Dermis lymphatic vessel endothelial cell (primary cell): Measurements from ENCODE around the gene RAX2. TPM values are rescaled to one million over a fixed set of nuclear protein-coding genes. Genes with fewer than 3 reads are reported as not detected.

ENCODE experiments used
- total RNA-seq: library from RNA; depleted of rRNA; stranded (reverse); fragments of >200 nt; gene quantifications from 2 replicates; pipeline ENCODE4 v1.2.1, GENCODE V29; 2014

The RAX2 gene
- total RNA-seq, result not detected in 2 replicates

GRCh38 chr19:3771906-3772455, at the start of gene RAX2:
TSS of gene RAX2 (minus strand) at chr19:3772228. CDS start at chr19:3771742, 486 bp downstream.

GRCh38 chr19:3785938-3786824, 14.2 kb upstream of the RAX2 start, which contains the start of gene MATK:
TSS of gene MATK (minus strand) at chr19:3786381. CDS start at chr19:3785135, 1,246 bp downstream.

GRCh38 chr19:3762501-3763459, 9.2 kb downstream of the RAX2 start, which contains the start of gene MRPL54:
TSS of gene MRPL54 (plus strand) at chr19:3762682. CDS start at chr19:3762701, 19 bp downstream.

GRCh38 chr19:3761382-3762129, 10.5 kb downstream of the RAX2 start, which contains the start of gene APBA3:
TSS of gene APBA3 (minus strand) at chr19:3761692. CDS start at chr19:3760264, 1,428 bp downstream.

Other genes starting within 250 kb of the RAX2 start
- gene TEKTIP1, start 233.1 kb downstream of the RAX2 start, total RNA-seq, result not detected in 2 replicates
- gene MFSD12, start 214.6 kb downstream of the RAX2 start, total RNA-seq, result 46.9 and 60.1 TPM in 2 replicates
- 65.3 and 66.2 TPM in 2 replicates for gene HMG20B, start 199.3 kb downstream of the RAX2 start, total RNA-seq
- 1.1 and 1.2 TPM in 2 replicates for gene GIPC3, start 186.8 kb downstream of the RAX2 start, total RNA-seq
- 1.8 and 2.6 TPM in 2 replicates for gene TBXA2R, start 165.4 kb downstream of the RAX2 start, total RNA-seq
- 17.1 and 18.7 TPM in 2 replicates for gene CACTIN, start 145.4 kb downstream of the RAX2 start, total RNA-seq
- 36.4 and 36.6 TPM in 2 replicates for gene PIP5K1C, start 71.8 kb downstream of the RAX2 start, total RNA-seq
- gene TJP3, start 63.8 kb downstream of the RAX2 start, total RNA-seq, result under 0.01 TPM in 2 replicates
- gene APBA3, start 10.5 kb downstream of the RAX2 start, total RNA-seq, result 15.6 and 19.4 TPM in 2 replicates
- gene MRPL54, start 9.5 kb downstream of the RAX2 start, total RNA-seq, result 43.0 and 53.9 TPM in 2 replicates
- 0.34 and 2.3 TPM in 2 replicates for gene MATK, start 14.2 kb upstream of the RAX2 start, total RNA-seq
- 0.09 and 0.43 TPM in 2 replicates for gene ZFR2, start 96.8 kb upstream of the RAX2 start, total RNA-seq
- gene ATCAY, start 108.5 kb upstream of the RAX2 start, total RNA-seq, result not detected in 2 replicates
- gene NMRK2, start 160.8 kb upstream of the RAX2 start, total RNA-seq, result not detected in 2 replicates
- gene DAPK3, start 198.9 kb upstream of the RAX2 start, total RNA-seq, result 121 and 144 TPM in 2 replicates
- 2,885 and 2,904 TPM in 2 replicates for gene EEF2, start 213.2 kb upstream of the RAX2 start, total RNA-seq
- gene PIAS4, start 235.5 kb upstream of the RAX2 start, total RNA-seq, result 19.0 and 26.6 TPM in 2 replicates